GM13977 (cell line): ENCODE measurements around the gene SUSD4.

ENCODE experiments used
- DNase-seq: peaks from one replicate; pipeline ENCODE4 v3.0.0; 2012; ENCODE audit warnings: low spot score
- in situ Hi-C: fragments of 300-500 bp; cut with MboI; formaldehyde crosslinking; loops from one replicate; pipeline ENCODE4 v1.12.0; 2022; ENCODE audit warnings: low sequenced_read_pairs, low pct_unique_long_range_greater_than_20kb, mixed read lengths, inconsistent platforms; ENCODE audit not compliant: unreplicated experiment
- TF ChIP-seq, protein P1 (sequence below): IDR thresholded peaks from 2 replicates; pipeline ENCODE4 v1.5.1; 2012; ENCODE audit warnings: mild to moderate bottlenecking, control low read depth; ENCODE audit not compliant: insufficient read depth; ENCODE audit errors: extremely low read depth, missing control alignments

SUSD4 gene

DNA sequence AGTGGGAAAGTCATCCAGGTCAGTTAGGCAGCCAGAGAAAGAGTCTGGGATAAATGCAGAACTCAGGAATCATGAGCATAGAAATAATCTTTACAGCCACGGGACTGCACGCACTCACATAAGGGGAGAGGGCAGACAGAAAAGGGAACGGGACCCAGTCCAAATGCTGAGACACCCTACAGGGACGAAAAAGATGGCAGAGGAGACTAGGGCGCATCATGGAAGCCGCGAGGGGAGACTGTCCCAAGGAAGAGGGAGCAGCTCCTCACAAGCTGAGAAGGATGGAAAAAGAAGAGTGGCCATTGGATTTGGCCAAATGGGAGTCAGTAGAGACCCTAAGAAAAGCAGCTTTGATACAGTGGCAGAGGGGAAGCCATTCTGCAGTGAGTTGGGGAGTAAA, 118.0 kb downstream of the SUSD4 start:
- DNase-seq, result no peak
- TF ChIP-seq, protein P1, sequence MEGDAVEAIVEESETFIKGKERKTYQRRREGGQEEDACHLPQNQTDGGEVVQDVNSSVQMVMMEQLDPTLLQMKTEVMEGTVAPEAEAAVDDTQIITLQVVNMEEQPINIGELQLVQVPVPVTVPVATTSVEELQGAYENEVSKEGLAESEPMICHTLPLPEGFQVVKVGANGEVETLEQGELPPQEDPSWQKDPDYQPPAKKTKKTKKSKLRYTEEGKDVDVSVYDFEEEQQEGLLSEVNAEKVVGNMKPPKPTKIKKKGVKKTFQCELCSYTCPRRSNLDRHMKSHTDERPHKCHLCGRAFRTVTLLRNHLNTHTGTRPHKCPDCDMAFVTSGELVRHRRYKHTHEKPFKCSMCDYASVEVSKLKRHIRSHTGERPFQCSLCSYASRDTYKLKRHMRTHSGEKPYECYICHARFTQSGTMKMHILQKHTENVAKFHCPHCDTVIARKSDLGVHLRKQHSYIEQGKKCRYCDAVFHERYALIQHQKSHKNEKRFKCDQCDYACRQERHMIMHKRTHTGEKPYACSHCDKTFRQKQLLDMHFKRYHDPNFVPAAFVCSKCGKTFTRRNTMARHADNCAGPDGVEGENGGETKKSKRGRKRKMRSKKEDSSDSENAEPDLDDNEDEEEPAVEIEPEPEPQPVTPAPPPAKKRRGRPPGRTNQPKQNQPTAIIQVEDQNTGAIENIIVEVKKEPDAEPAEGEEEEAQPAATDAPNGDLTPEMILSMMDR, result no peak
- in situ Hi-C loops, result no loop called here

DNA sequence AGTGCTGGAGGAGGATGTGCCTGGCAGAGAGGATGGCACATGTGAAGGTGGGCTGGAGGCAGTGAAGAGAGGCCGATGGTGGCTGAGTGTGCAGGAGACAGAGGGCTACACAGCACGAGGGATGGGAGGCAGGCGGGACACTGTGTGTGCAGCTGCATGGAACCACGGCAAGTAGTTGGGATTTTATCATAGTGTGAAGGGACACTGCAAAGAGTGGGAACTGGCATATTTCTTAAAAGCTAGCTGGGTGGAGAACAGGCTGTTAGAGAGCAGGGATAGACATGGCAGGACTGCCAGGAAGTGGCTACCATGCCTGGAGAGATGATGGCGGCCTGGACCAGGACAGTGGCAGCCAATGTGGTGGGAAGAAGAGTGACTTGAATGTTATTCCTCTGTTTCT, 118.6 kb downstream of the SUSD4 start:
- no peak for DNase-seq
- in situ Hi-C loops, result no loop called here
- TF ChIP-seq, protein P1, result no peak

DNA sequence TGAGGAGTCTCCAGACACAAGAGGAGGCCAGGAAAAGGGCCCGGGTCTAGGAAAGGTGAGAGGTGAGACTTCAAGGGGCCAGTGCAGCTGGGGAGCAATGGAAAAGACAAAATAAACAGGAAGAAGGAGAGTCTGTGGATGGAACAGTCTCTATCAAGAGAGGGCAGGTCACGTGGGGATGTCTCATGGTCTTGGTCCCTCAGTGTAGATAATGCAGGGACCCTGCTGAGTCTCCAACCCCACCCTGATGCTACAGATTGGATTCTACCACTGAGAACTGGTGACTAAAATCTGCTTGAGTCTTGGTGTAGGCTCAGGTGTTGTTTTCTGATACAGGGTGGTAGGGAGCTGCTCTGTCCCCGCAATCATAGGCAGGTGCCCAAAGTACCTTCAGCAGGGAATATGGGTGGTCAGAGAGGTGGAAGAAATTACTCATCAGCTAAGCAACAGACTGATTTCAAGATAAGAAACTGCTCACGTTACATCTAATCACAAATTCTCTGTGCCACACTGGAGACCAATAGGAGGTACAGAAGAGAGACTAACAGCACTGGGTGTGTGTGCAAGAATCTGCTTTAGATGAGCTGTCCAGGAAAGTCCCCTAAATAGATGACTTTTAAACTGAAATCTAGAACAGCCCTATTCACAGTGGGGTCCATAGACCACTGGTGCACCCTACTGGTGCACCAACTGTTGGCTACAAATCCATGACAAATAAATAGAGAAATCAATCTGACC, 119.4 kb downstream of the SUSD4 start:
- TF ChIP-seq, protein P1, result no peak
- DNase-seq, result peak; percentile 25
- in situ Hi-C loops, result no loop called here

DNA sequence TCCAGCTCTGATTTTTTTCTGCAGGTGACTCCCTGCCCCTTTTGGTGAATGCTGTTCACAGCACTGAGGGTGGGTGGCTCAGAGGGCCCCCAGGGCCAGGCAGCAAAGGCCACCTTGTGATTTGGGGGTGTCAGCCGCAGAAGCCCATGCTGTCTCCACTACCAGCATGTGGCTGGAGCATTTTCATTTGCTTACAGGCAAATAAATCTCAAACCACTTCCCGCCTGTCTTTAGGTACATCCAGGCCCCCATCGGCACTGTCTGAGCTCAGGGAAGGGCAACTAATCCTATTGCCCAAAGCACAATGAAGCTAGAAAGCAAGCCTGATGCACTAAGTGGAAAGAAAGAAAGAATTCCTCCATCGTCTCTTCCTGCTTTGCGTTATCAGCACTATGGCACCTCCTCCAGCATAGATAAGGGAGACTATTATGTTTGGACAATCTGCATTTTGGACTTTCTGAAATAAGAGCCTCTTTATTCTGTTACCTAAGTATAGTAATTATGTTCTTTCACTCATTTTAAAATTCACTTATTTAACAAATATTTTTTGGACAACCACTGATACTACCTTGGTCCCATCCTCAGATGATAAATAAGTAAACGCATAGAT, 120.4 kb downstream of the SUSD4 start:
- DNase-seq, result no peak
- TF ChIP-seq, protein P1, result no peak
- in situ Hi-C loops, result no loop called here

DNA sequence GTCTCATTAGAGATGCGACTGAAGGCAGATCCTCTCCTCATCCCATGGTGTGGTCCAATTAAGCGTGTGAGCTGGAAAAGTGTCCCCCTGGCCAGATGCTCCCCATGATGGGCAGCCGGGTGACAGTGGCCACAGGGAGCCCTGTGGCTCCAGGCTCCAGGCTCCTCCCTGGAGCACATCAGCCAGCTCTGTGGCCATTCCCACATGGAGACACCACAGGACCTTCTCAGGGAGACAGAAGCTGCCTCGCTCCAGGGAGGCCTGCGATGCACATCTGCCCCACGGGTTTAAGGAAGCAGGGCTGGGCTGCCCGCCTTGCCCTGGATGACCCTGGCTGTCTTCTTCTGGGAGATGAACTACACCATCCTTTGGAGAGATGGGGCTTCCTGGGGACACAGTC, 121.0 kb downstream of the SUSD4 start:
- in situ Hi-C loops, result no loop called here
- TF ChIP-seq, protein P1, result no peak

DNA sequence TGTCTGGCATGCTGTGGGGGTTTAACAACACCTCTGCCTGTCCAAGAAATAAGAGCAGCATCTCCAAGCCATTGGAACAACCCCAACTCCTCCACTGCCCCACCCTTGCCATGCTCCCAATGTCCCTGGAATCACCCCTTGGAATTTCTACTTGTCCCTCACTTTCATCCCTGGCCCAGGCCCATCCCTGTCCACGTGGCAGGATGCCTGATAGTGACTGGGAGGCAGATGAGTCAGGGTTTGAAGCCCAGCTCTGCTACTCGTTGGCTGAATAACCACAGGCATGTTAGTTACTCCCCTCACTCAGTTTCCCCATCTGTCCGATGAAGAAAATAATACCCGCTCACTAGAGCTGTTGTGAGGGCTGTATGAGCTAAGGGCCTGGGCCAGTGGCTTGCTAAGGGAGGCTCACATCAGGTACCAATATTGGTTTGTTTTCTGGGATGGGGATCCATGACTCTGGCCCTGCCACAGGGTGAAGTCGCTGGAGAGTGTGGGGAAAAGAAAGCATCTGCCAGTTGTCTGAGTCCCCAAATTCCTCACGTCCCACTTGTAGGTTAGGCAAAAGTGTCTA, 121.5 kb downstream of the SUSD4 start:
- in situ Hi-C loops, result no loop called here
- TF ChIP-seq, protein P1, result no peak
- no peak for DNase-seq

More for the DNA sequence above, 121.0 kb downstream of the SUSD4 start:
- no peak for DNase-seq
